Measurements from ENCODE around the gene MAB21L3. TPM values are rescaled to one million over a fixed set of nuclear protein-coding genes. Genes with fewer than 3 reads are reported as not detected.

Gene MAB21L3
- total RNA-seq, 5 donors from 2014 or later (not counting 1 experiment from before 2014, with no cell fraction given) = not detected

GRCh38 chr1:116130356-116130755 is 19.2 kb downstream of the MAB21L3 start:
- ATAC-seq (replicated peaks in 1 of 4) (no peak), DNase-seq (no peak)
- Mint-ChIP-seq H3K27ac (no peak overlapping the region), H3K9me3 (no peaks in the 10 kb centered on the region), H3K36me3 (no peaks in the 10 kb centered on the region), H3K27me3 (peaks cover 5 to 11% of the 10 kb centered on the region in 2 donors), H3K4me3 (no peak overlapping the region), H3K4me1 (peaks cover 38 to 44% (median 44%) of the 10 kb centered on the region in 3 donors)
- H3K4me1 ChIP-seq (ENCODE audit: control insufficient read depth in 1 of 2, extremely low read depth in 1 of 2, insufficient read depth in 2 of 2, low read length in 2 of 2) = peaks cover 23 to 24% of the 10 kb centered on the region in 2 experiments
- H3K9me3 ChIP-seq = no peaks in the 10 kb centered on the region
- H3K4me3 ChIP-seq (ENCODE audit: control insufficient read depth in 1 of 2, extremely low read depth in 1 of 2, low read length in 1 of 2) = no peak overlapping the region
- no peaks in the 10 kb centered on the region for H3K36me3 ChIP-seq (ENCODE audit: control insufficient read depth in 2 of 2, extremely low read depth in 1 of 2, insufficient read depth in 1 of 2, low read length in 1 of 2)
- peaks cover 0 to 23% of the 10 kb centered on the region in 2 experiments for H3K27me3 ChIP-seq (replicated peaks in 1 of 2; ENCODE audit: control insufficient read depth in 2 of 2, extremely low read depth in 1 of 2, insufficient read depth in 2 of 2, low read length in 1 of 2)
- CTCF ChIA-PET = interaction anchor here (0.6 to 1.1 kb wide), 5 partner anchors 9 to 354 kb away, joined by 3 to 4 read pairs (median 3); no protein-coding TSS in a partner anchor
- POLR2A ChIA-PET = no interaction called here
- no peak overlapping the region for H3K27ac ChIP-seq (ENCODE audit: low read length)

GRCh38 chr1:116131170-116131569 is 20.0 kb downstream of the MAB21L3 start:
- ChIA-PET POLR2A (no interaction called here), CTCF (interaction anchor here (0.6 to 1.2 kb wide), 4 partner anchors 8 to 355 kb away, joined by 3 to 4 read pairs (median 4); no protein-coding TSS in a partner anchor)
- peaks cover 3 to 9% of the 10 kb centered on the region in 2 donors for H3K27me3 Mint-ChIP-seq
- no peaks in the 10 kb centered on the region for H3K9me3 Mint-ChIP-seq
- H3K27ac ChIP-seq (ENCODE audit: low read length) = no peak overlapping the region
- no peak overlapping the region for H3K4me3 Mint-ChIP-seq
- H3K4me1 ChIP-seq (ENCODE audit: control insufficient read depth in 1 of 2, extremely low read depth in 1 of 2, insufficient read depth in 2 of 2, low read length in 2 of 2) = peaks cover 21 to 23% of the 10 kb centered on the region in 2 experiments
- H3K36me3 ChIP-seq (ENCODE audit: control insufficient read depth in 2 of 2, extremely low read depth in 1 of 2, insufficient read depth in 1 of 2, low read length in 1 of 2) = no peaks in the 10 kb centered on the region
- H3K4me3 ChIP-seq (ENCODE audit: control insufficient read depth in 1 of 2, extremely low read depth in 1 of 2, low read length in 1 of 2) = no peak overlapping the region
- WGBS (ENCODE audit: insufficient coverage) = 83% methylated on average over 1 of the region's 4 CpGs
- H3K9me3 ChIP-seq = no peaks in the 10 kb centered on the region
- no peak for ATAC-seq (replicated peaks in 1 of 4)
- DNase-seq = no peak
- no peak overlapping the region for H3K27ac Mint-ChIP-seq
- H3K4me1 Mint-ChIP-seq = peaks cover 32 to 38% (median 37%) of the 10 kb centered on the region in 3 donors
- peaks cover 0 to 20% of the 10 kb centered on the region in 2 experiments for H3K27me3 ChIP-seq (replicated peaks in 1 of 2; ENCODE audit: control insufficient read depth in 2 of 2, extremely low read depth in 1 of 2, insufficient read depth in 2 of 2, low read length in 1 of 2)
- H3K36me3 Mint-ChIP-seq = no peaks in the 10 kb centered on the region

GRCh38 chr1:116131866-116132605 is 20.8 kb downstream of the MAB21L3 start:
- DNase-seq (no peak), ATAC-seq (replicated peaks in 1 of 4) (no peak)
- H3K27me3 Mint-ChIP-seq = peaks cover 3 to 8% of the 10 kb centered on the region in 2 donors
- H3K4me1 Mint-ChIP-seq = peaks cover 27 to 30% (median 29%) of the 10 kb centered on the region in 3 donors
- ChIA-PET POLR2A (no interaction called here), CTCF (interaction anchor here (1.2 to 1.4 kb wide), 2 partner anchors 354 kb away, joined by 4 to 6 read pairs; no protein-coding TSS in a partner anchor)
- no peak overlapping the region for H3K4me3 ChIP-seq (ENCODE audit: control insufficient read depth in 1 of 2, extremely low read depth in 1 of 2, low read length in 1 of 2)
- WGBS (ENCODE audit: insufficient coverage) = 80% methylated on average over 9 of the region's 9 CpGs
- H3K36me3 ChIP-seq (ENCODE audit: control insufficient read depth in 2 of 2, extremely low read depth in 1 of 2, insufficient read depth in 1 of 2, low read length in 1 of 2) = no peaks in the 10 kb centered on the region
- peaks cover 20 to 23% of the 10 kb centered on the region in 2 experiments for H3K4me1 ChIP-seq (ENCODE audit: control insufficient read depth in 1 of 2, extremely low read depth in 1 of 2, insufficient read depth in 2 of 2, low read length in 2 of 2)
- no peaks in the 10 kb centered on the region for H3K9me3 ChIP-seq
- no peak overlapping the region for H3K27ac Mint-ChIP-seq
- no peak overlapping the region for H3K4me3 Mint-ChIP-seq
- no peaks in the 10 kb centered on the region for H3K9me3 Mint-ChIP-seq
- H3K27ac ChIP-seq (ENCODE audit: low read length) = no peak overlapping the region
- no peaks in the 10 kb centered on the region for H3K36me3 Mint-ChIP-seq
- H3K27me3 ChIP-seq (replicated peaks in 1 of 2; ENCODE audit: control insufficient read depth in 2 of 2, extremely low read depth in 1 of 2, insufficient read depth in 2 of 2, low read length in 1 of 2) = peaks cover 0 to 20% of the 10 kb centered on the region in 2 experiments

- ChIA-PET POLR2A (no interaction called here), CTCF (no interaction called here)
- no peak overlapping the region for H3K4me3 ChIP-seq (ENCODE audit: control insufficient read depth in 1 of 2, extremely low read depth in 1 of 2, low read length in 1 of 2)
- H3K27ac ChIP-seq (ENCODE audit: low read length) = no peak overlapping the region
- DNase-seq (no peak), ATAC-seq (replicated peaks in 1 of 4) (no peak)
- H3K4me1 ChIP-seq (ENCODE audit: control insufficient read depth in 1 of 2, extremely low read depth in 1 of 2, insufficient read depth in 2 of 2, low read length in 2 of 2) = peaks cover 2 to 8% of the 10 kb centered on the region in 2 experiments
- H3K27me3 Mint-ChIP-seq = peaks cover 3 to 4% of the 10 kb centered on the region in 2 donors
- no peak overlapping the region for H3K4me3 Mint-ChIP-seq
- no peak overlapping the region for H3K27ac Mint-ChIP-seq
- H3K36me3 ChIP-seq (ENCODE audit: control insufficient read depth in 2 of 2, extremely low read depth in 1 of 2, insufficient read depth in 1 of 2, low read length in 1 of 2) = no peaks in the 10 kb centered on the region
- no peaks in the 10 kb centered on the region for H3K9me3 ChIP-seq
- H3K36me3 Mint-ChIP-seq = no peaks in the 10 kb centered on the region
- H3K4me1 Mint-ChIP-seq = peaks cover 11 to 14% (median 11%) of the 10 kb centered on the region in 3 donors
- peaks cover 0 to 17% of the 10 kb centered on the region in 2 experiments for H3K27me3 ChIP-seq (replicated peaks in 1 of 2; ENCODE audit: control insufficient read depth in 2 of 2, extremely low read depth in 1 of 2, insufficient read depth in 2 of 2, low read length in 1 of 2)
- H3K9me3 Mint-ChIP-seq = no peaks in the 10 kb centered on the region
- WGBS (ENCODE audit: insufficient coverage) = 53% methylated on average over 7 of the region's 8 CpGs
Measured at GRCh38 chr1:116133696-116134475, 22.7 kb downstream of the MAB21L3 start.

- Mint-ChIP-seq H3K27me3 (peaks cover 3% of the 10 kb centered on the region in 2 donors), H3K9me3 (no peaks in the 10 kb centered on the region), H3K27ac (no peak overlapping the region), H3K4me3 (no peak overlapping the region), H3K36me3 (no peaks in the 10 kb centered on the region), H3K4me1 (peaks cover 6 to 14% (median 10%) of the 10 kb centered on the region in 3 donors)
- 33% methylated on average over 2 of the region's 2 CpGs for WGBS (ENCODE audit: insufficient coverage)
- CTCF ChIA-PET = no interaction called here
- Histone ChIP-seq H3K4me3 (ENCODE audit: control insufficient read depth in 1 of 2, extremely low read depth in 1 of 2, low read length in 1 of 2) (no peak overlapping the region), H3K4me1 (ENCODE audit: control insufficient read depth in 1 of 2, extremely low read depth in 1 of 2, insufficient read depth in 2 of 2, low read length in 2 of 2) (peaks cover 0 to 8% of the 10 kb centered on the region in 2 experiments), H3K36me3 (ENCODE audit: control insufficient read depth in 2 of 2, extremely low read depth in 1 of 2, insufficient read depth in 1 of 2, low read length in 1 of 2) (no peaks in the 10 kb centered on the region), H3K27me3 (replicated peaks in 1 of 2; ENCODE audit: control insufficient read depth in 2 of 2, extremely low read depth in 1 of 2, insufficient read depth in 2 of 2, low read length in 1 of 2) (peaks cover 0 to 17% of the 10 kb centered on the region in 2 experiments), H3K27ac (ENCODE audit: low read length) (no peak overlapping the region), H3K9me3 (no peaks in the 10 kb centered on the region)
- POLR2A ChIA-PET = no interaction called here
- no peak for DNase-seq
- ATAC-seq (replicated peaks in 1 of 4) = no peak
Measured at GRCh38 chr1:116134476-116134773, 23.2 kb downstream of the MAB21L3 start.

- peaks cover 3% of the 10 kb centered on the region in 2 donors for H3K27me3 Mint-ChIP-seq
- Histone ChIP-seq H3K27ac (ENCODE audit: low read length) (no peak overlapping the region), H3K4me3 (ENCODE audit: control insufficient read depth in 1 of 2, extremely low read depth in 1 of 2, low read length in 1 of 2) (no peak overlapping the region), H3K27me3 (replicated peaks in 1 of 2; ENCODE audit: control insufficient read depth in 2 of 2, extremely low read depth in 1 of 2, insufficient read depth in 2 of 2, low read length in 1 of 2) (peaks cover 0 to 10% of the 10 kb centered on the region in 2 experiments), H3K9me3 (no peaks in the 10 kb centered on the region), H3K36me3 (ENCODE audit: control insufficient read depth in 2 of 2, extremely low read depth in 1 of 2, insufficient read depth in 1 of 2, low read length in 1 of 2) (no peaks in the 10 kb centered on the region), H3K4me1 (ENCODE audit: control insufficient read depth in 1 of 2, extremely low read depth in 1 of 2, insufficient read depth in 2 of 2, low read length in 2 of 2) (peaks cover 0 to 8% of the 10 kb centered on the region in 2 experiments)
- CTCF ChIA-PET = interaction anchor here (0.6 to 6.1 kb wide), 32 partner anchors 8 to 457 kb away, joined by 3 to 168 read pairs (median 4); no protein-coding TSS in a partner anchor
- WGBS (ENCODE audit: insufficient coverage) = 79% methylated on average over 2 of the region's 8 CpGs
- DNase-seq = no peak
- H3K4me1 Mint-ChIP-seq = peaks cover 0 to 9% (median 6%) of the 10 kb centered on the region in 3 donors
- no peaks in the 10 kb centered on the region for H3K36me3 Mint-ChIP-seq
- no peak for ATAC-seq (replicated peaks in 1 of 4)
- peak overlapping the region; percentile 65 to 73 for H3K27ac Mint-ChIP-seq
- POLR2A ChIA-PET = interaction anchor here in 1 of 2 donors (0.6 kb wide), 1 partner anchor 335 kb away, joined by 3 read pairs; no protein-coding TSS in a partner anchor
- H3K9me3 Mint-ChIP-seq = no peaks in the 10 kb centered on the region
- peak overlapping the region; percentile 39 to 60 (median 54) for H3K4me3 Mint-ChIP-seq
Measured at GRCh38 chr1:116138277-116138792, 27.1 kb downstream of the MAB21L3 start.

Measured in T-cell (primary cell).